H1 (cell line): ENCODE results near the gene MIEF2. TPM values are rescaled to one million over a fixed set of nuclear protein-coding genes. Genes with fewer than 3 reads are reported as not detected.

ENCODE experiments used
- SAP30 ChIP-seq: fragments of 300-600 bp; sonication (generic); IDR thresholded peaks from 2 replicates; pipeline ENCODE4 v1.7.1; 2012; ENCODE audit warnings: low read length, moderate library complexity, mild to moderate bottlenecking, inconsistent platforms; ENCODE audit not compliant: insufficient read depth, insufficient replicate concordance
- polyA plus RNA-seq, 7 experiments: library from polyadenylated mRNA; depleted of rRNA in 3 of 7; stranded (reverse) in 5 of 7; unstranded in 2 of 7; fragments of >200 nt in 5 of 7; fragments of 200-250 nt in 2 of 7; gene quantifications; 1 replicate in 5 of 7; 2 replicates in 1 of 7; 4 replicates in 1 of 7; pipeline versions ENCODE4 v1.2.1 to v1.2.3, GENCODE V29; 2011 to 2013; ENCODE audit warnings: missing spikeins in 2 of 7, mixed read lengths in 2 of 7
- total RNA-seq: library from RNA; stranded (reverse); fragmentation: NEBNext Ultra II Directional; extraction: Animal tissue kit (Norgen Biotek cat#: 25700); gene quantifications from 2 replicates; pipeline ENCODE4 v1.2.1, GENCODE V29; 2021

Gene MIEF2
- total and polyA plus RNA-seq, 2 of the 8 experiments (the other 6 are each of a cell fraction or from before 2014, with no cell fraction given), result 9.9 to 24.9 TPM

GRCh38 chr17:18225121-18225641 is 35.3 kb upstream of the MIEF2 start, which contains the start of gene LLGL1 (continued):
- no peak for TF ChIP-seq SAP30
